Measurements from ENCODE around the gene DFFA.

GRCh38 chr1:10472220-10473144 is at the start of gene DFFA:
- TF ChIP-seq CTCF (IDR thresholded peaks at IDR 0.05; ENCODE audit: low read depth, low read length, missing input control) (no peak), YY1 (IDR thresholded peaks at IDR 0.05) (peak; percentile 87), RAD21 (IDR thresholded peaks at IDR 0.05) (peak in 1 of 2 donors; percentile 16), JUND (IDR thresholded peaks at IDR 0.05) (no peak), MAX (IDR thresholded peaks at IDR 0.05) (peak; percentile 98), TAF1 (conservative IDR thresholded peaks at IDR 0.05) (no peak), FOXA1 (IDR thresholded peaks at IDR 0.05) (no peak), ZBTB33 (IDR thresholded peaks at IDR 0.05) (peak; percentile 98), EGR1 (IDR thresholded peaks at IDR 0.05; ENCODE audit: low read depth in 2 of 2) (no peak), ATF3 (IDR thresholded peaks at IDR 0.05) (no peak), RXRA (IDR thresholded peaks at IDR 0.05) (peak; percentile 27 to 44), REST (IDR thresholded peaks at IDR 0.05) (peak; percentile 33)
